GM18498 (cell line): ENCODE measurements around the gene MICAL3.
"Not testable (repeated sequence)": the region's sequence is repeated elsewhere in the genome, so short reads cannot be mapped to it uniquely, and the experiment has no call there.

Experiments used
- ATAC-seq: cut with Tn5 transposase; IDR thresholded peaks from one replicate; pipeline ENCODE4 v1.9.1; 2021; ENCODE audit warnings: mild to moderate bottlenecking, moderate library complexity; ENCODE audit not compliant: unreplicated experiment

MICAL3 gene

GRCh38 chr22:18024276-18024939, at the start of gene MICAL3:
MICAL3 (minus strand) TSS chr22:18024561; CDS start chr22:17906812, 117,749 bp downstream.
- ATAC-seq: peak; percentile 66

- ATAC-seq: not testable (repeated sequence)
These were observed 49.6 kb upstream of the MICAL3 start for GRCh38 chr22:18073927-18074326.

- ATAC-seq: no peak
These were observed 49.1 kb upstream of the MICAL3 start for GRCh38 chr22:18073467-18073866.

- ATAC-seq: no peak
These were observed 47.6 kb upstream of the MICAL3 start for GRCh38 chr22:18071968-18072310.

- not testable (repeated sequence) for ATAC-seq
These were observed 47.1 kb upstream of the MICAL3 start for GRCh38 chr22:18071307-18071967.

- ATAC-seq: no peak
These were observed 46.4 kb upstream of the MICAL3 start for GRCh38 chr22:18070556-18071306.

- ATAC-seq: no peak
These were observed 45.7 kb upstream of the MICAL3 start for GRCh38 chr22:18070041-18070440.

GRCh38 chr22:18069041-18069440, 44.7 kb upstream of the MICAL3 start:
- ATAC-seq: no peak

- no peak for ATAC-seq
These were observed 44.1 kb upstream of the MICAL3 start for GRCh38 chr22:18068381-18068988.

- ATAC-seq: no peak
These were observed 43.4 kb upstream of the MICAL3 start for GRCh38 chr22:18067548-18068341.

GRCh38 chr22:18067121-18067520, 42.8 kb upstream of the MICAL3 start:
- ATAC-seq: no peak

- ATAC-seq: no peak
These were observed 42.0 kb upstream of the MICAL3 start for GRCh38 chr22:18066181-18066859.

- no peak for ATAC-seq
These were observed 40.9 kb upstream of the MICAL3 start for GRCh38 chr22:18065256-18065655.

GRCh38 chr22:18064636-18065035, 40.3 kb upstream of the MICAL3 start:
- no peak for ATAC-seq

GRCh38 chr22:18063715-18064114, 39.4 kb upstream of the MICAL3 start:
- ATAC-seq: not testable (repeated sequence)

GRCh38 chr22:18063306-18063705, 38.9 kb upstream of the MICAL3 start:
- no peak for ATAC-seq

- no peak for ATAC-seq
These were observed 38.1 kb upstream of the MICAL3 start for GRCh38 chr22:18062421-18062820.

GRCh38 chr22:18060646-18061620, 36.6 kb upstream of the MICAL3 start:
- ATAC-seq: no peak

- no peak for ATAC-seq
These were observed 35.6 kb upstream of the MICAL3 start for GRCh38 chr22:18059991-18060390.
